GM21717 (cell line): ENCODE measurements around the gene POMGNT1.

ENCODE experiments used
- ATAC-seq: cut with Tn5 transposase; IDR thresholded peaks from one replicate; pipeline ENCODE4 v1.9.1; 2021; ENCODE audit warnings: mild to moderate bottlenecking, moderate library complexity; ENCODE audit not compliant: unreplicated experiment

POMGNT1 gene

DNA sequence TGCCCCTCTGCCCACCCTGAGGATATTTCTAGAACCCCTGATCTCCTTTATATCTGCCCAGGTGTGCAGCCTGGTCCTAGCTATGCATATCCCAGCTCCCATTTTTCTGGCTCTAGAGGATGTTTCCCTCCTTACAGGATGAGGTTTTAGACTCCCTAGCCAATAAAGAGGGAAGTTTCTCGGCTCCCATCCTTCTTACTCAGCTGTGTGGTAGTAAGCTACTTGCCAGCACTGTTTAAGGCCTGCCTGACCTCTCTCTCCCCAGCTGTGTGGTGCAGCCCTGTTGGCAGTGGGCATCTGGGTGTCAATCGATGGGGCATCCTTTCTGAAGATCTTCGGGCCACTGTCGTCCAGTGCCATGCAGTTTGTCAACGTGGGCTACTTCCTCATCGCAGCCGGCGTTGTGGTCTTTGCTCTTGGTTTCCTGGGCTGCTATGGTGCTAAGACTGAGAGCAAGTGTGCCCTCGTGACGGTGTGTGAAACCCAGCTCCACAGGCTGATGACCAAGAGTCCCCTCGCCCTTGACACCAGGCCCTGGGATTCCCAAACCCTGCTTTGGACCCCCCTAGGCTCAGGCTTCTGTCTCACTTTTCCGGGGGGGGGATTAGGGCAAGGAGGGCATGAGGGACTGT lies 14.2 kb downstream of the POMGNT1 start:
- no peak for ATAC-seq

DNA sequence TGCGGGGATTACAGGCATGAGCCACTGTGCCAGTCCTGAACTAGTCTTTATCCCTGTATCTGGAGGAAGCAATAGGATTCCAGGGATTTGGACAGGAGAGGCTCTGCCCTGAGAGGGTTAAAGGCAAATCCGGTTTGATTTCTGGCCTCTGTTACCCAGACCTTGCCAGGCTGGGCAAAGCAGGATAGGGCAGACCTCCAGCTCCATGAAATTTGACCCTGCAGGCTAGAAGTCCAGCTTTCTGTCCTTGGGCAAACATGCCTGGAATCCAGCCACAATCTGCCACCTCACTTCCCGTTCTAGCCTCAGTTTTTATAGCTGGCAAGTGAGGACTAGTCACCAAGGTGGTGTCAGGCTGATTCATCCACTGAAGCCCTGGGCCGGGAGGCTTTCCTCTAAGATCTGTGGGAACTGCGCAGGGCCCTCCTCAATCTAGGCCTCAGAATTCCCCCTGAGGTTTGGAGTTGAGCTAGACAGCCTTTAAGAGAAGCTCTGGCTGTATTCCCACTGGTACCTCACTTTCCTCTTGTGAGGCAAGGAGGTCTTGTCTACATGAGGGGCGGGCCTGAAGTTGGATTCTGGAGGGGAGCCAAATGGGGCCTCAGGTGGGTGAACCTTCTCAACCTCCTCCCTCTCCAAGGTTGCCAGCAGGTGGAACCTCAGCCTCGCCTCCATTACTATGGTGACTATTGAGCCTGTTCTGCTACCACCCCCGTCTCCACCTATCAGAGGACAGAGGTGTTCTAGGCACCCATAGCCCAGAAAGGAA lies 15.0 kb downstream of the POMGNT1 start:
- no peak for ATAC-seq

DNA sequence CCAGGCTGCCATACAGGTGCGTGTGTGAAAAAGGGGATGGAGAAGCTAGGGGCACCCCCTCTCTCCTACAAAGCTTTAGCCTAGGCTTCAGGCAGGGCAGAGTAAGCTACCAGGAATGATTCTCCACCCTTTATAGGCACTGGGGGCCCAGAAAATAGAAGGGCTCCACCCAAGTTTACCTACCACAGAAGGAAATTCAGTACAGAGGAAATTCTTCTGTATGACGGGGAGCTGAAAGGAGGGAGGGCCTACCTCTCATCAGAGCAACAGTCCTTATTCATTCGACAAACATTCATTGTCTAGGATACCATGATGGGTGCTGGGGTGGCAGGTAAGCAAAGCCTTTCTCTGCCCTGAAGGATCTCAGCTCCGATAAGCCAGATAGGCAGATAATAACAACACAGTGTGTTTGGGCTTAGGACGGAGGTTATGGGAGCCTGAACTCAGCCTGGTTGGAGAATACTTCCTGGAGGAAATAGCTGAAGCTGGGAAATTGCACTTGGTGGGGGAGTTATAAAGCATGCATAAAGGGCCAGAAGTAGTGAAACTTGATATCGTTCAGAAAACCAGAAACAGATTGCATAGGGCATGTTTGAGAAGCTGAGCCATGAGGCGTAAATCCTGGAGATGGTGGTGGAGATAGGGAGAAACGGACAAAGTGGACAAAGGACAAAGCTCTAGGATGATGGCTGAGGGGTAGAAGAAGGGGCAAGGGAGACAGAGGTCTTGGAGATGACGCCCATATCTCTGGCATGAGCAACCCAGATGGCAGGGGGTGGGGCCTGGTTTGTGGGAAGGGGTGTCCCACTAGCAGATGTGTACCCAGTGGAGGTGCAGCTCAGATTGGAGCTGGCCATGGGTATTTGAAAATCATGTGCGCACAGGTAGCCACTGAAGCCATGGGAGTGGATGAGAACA lies 16.6 kb downstream of the POMGNT1 start:
- no peak for ATAC-seq

DNA sequence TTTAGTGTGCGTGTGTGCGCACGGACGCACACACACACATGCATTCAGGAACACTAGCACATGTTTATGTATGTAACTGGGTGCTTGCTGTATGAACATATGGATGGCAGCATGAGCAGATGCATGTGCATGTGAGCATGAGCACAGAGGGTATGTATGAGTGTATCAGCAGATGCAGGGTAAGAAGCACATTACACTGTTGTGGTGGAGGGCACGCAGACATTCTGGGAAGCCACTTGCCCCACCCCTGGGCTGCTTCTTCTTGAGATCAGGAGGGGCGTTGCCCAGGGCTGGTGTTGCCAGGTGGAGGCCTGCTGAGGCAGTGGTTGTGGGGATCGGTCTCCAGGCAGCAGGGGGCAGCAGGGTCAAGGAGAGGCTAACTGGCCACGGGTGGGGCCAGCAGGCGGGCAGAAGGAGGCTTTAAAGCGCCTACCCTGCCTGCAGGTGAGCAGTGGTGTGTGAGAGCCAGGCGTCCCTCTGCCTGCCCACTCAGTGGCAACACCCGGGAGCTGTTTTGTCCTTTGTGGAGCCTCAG lies 18.1 kb downstream of the POMGNT1 start:
- ATAC-seq, result no peak

DNA sequence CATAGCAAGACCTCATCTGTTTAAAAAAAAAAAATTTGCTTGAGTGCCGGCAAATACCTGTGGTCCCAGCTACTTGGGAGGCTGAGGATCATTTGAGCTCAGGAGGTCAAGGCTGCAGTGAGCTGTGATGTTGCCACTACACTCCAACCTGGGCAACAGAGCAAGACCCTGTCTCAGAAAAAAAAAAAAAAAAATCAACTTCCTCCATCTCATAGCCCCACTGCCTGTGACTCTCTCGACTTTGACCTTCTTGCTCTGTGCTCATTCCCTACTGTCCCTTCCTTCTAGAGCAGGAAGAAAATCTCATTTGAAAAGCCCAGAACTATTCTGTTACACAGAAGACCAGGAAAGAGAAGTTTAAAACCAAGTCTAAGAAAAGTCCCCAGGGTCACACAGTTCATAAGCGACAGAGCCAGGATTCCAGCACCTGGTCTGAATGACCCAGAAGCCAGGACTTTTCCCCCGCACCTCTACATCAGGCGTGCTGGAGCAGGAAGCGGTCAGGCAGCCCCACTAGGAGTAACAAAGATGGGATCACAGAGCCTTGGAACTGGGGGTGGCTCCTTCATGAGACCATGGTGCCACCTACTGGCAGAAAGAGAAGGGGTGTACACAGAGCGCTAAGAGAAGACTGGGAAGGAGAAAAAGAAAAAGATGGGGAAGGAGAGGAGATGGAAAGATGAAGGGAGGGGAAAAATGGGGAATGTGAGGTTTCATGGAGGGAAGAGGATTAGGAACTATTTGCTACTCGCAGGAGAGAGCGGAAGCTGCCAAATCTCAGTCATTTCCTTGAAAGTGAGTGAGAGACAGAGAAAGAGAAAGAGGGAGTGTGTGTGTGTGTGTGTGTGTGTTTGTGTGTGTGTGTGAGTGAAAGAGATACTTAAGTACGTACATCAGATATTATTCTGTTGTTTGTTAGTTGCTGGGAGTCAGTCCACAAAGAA lies 18.8 kb downstream of the POMGNT1 start:
- ATAC-seq, result no peak

DNA sequence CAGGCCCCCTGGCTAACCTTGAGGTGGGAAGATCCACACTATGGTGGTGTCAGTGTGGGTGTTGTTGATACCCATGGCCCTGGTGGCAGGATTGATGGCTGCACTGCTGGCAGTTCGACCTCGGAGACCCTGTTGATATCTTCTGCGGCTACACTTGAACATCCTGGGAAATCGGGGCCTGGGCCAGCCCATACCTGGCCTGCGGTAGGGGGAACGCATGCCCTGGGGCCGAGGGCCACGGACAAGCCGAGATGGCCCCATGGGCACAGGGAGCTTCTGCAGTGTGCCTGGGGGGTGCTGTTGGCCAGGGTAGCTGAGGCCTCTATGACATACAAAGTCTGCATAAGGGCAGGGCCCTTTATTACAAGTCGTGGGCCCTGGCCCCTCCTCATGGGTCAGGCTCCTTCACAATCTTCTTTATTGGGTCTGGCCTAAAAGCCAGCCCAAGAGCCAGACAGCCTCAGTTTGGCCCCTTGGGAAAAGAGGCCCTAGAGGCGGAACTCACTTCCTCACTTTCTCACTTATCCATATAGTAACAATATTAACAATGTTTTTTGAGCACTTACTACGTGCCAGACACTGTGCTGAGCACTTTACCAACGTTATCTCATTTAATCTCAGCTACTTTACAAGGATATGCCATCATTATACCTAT lies 21.9 kb downstream of the POMGNT1 start, which contains the start of gene P3R3URF:
TSS of gene P3R3URF (minus strand) at position 278 of the 655 bp plus-strand sequence. CDS start at position 261, 17 bp downstream.
- ATAC-seq, result no peak

DNA sequence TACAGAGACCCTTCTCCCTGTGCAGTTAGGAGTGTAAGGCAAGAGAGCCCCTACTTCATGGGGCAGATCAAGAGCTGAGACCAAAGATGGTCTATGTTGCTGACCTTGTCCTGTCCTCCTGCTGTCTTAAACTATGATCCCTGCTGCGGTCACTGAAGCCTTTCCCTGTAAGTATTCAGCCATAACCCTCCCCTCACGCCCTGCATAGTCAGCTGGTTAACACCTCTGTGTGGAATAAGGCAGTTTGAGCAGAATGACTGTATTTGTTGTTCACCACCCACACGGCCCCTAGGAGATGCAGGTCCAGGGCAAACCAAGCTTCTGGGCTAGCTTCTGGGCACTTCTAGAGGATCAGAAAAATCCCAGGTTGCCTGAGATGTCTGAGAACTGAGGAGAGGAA lies 23.0 kb downstream of the POMGNT1 start:
- ATAC-seq, result no peak

DNA sequence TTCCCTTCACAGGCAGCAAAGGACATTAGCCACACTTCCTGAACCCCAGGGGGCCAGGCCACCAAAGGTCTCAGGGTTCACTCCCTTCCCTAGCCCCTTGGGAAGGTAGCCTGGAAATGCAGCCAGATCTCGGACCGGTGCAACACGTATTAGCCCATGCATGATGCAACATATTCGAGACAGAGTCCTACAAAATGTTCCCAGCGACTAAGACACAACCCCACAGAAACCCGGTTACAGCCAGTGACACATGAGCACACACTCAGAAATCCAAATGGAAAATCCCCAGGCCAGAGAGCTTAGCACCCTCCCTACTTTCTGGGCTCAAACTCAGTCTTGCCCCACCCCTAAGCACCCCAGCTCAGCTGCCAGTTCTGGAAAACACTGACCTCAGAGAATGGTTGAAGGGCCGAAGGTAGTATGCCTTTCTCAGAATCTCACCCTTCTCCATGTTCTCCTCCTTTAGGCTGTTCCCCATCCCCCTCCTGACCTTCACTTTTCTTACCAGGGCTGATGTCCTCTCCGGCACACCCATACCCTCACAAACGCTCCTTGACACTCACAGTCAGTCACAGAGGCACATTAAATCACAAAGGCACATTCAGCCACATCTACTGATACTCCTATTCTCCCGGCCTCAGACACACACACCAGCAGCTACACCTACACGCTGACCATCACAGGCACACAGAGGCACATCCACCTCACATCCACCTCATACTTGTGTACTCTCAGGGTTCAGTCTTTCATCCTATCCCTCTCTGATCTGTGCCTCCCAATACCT lies 23.6 kb downstream of the POMGNT1 start, which contains the start of gene TSPAN1:
TSS of gene TSPAN1 (plus strand) at position 640 of the 784 bp plus-strand sequence. CDS start 6,021 bp downstream, outside the sequence.
- ATAC-seq, result no peak

DNA sequence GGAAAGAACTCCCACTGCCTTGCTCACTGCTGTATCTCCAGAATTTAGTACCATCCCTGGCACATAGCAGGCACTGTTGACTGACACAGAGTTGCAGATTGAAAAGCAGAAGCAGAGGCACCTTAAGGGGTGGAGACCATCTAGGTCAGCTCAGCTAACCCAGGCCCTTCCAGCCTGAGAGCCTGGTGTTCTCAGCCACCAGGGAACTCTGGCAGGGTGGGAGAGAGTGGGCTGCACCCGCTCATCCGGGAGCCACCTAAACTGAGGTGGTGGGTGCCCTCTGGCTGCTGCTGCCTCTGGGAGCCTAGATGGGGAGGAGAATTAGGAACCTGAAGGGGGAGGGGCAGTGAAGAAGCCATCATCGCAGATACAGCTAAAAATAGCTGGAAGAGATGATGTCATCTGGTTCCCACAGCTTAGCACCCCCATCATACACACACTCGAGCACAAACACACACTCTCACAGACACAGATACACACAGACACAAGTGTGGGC lies 24.8 kb downstream of the POMGNT1 start:
- ATAC-seq, result no peak

DNA sequence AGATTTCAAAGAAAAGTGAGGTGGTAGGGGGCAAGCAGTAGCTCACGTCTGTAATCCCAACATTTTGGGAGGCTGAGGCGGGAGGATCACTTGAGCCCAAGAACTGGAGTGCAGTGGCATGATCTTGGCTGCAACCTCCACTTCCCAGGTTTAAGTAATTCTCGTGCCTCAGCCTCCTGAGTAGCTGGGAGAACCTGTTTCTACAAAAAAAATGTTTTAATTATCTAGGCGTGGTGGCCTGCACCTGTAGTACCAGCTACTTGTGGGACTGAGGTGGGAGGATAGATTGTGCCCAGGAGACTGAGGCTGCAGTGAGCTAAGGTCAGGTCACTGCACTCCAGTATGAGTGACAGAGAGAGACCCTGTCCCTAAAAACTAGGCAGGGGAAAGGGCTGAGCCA lies 25.9 kb downstream of the POMGNT1 start:
- no peak for ATAC-seq

DNA sequence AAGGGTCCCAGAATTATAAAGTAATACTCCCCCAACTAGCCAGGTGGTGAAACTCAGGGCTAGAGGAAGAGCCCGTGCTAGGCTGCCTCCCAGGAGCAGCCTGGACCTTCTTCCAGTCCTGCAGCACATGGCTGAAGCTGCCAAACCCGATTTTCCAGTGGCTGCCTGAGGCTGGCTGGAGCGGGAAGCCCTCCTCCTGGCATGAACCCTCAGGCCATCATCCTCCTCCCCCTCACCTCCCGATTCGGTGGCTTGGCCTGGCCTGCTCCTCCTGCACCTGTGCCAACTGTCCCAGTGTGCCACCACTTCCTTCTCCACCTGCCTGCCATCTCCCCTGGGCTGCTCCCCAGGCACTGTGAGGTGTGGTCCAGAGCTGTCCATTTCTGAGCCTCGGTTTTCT lies 26.4 kb downstream of the POMGNT1 start:
- no peak for ATAC-seq

DNA sequence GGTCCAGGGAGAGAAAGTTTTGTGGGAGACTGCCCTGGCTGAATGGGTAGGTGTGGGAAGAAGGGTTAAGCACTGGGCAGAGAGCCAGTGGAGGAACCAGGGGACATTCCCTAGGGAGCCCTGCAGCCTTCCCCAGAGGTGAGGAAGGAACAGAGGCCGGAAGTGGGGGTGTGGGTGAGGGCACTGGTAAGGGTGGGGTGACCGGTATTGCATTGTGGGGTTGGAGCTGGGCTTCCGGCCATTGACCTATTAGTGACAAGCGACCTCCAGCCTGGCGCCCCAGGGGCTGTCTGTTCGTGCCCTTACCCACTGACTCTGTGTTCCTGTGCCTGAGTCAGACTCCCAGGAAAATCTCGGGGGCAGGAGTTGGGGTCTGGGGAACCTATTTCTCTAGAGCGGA lies 26.9 kb downstream of the POMGNT1 start:
- no peak for ATAC-seq

DNA sequence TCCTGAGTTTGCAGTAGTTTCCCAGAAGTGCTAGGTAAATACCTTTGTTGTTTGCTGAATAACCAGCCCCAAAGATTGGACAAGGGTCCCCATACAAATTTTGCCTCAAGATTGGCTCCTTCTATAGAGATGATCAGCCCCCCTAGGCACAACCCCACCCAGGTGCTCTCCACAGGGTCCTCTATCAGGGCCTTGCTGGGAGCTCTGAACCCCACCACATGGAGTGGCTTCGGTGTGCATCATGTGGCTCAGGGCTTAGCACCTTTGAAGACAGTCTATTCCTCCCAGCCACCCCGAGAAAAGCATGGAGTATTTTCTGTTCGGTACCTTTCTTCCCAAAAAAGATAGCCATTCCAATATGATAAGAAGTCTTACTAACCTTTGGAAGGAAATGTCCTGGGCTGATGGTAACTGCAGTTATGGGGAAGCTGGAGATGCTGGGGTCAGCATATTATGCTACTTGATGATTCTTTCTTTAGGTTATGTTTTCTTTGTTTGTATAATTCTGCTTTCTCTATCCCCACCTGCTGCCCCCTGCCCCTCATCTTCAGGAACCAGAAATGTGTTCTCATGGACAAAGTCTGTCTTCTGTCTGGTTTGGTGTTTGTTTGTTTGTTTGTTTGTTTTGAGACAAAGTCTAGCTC lies 28.3 kb downstream of the POMGNT1 start:
- ATAC-seq, result no peak

DNA sequence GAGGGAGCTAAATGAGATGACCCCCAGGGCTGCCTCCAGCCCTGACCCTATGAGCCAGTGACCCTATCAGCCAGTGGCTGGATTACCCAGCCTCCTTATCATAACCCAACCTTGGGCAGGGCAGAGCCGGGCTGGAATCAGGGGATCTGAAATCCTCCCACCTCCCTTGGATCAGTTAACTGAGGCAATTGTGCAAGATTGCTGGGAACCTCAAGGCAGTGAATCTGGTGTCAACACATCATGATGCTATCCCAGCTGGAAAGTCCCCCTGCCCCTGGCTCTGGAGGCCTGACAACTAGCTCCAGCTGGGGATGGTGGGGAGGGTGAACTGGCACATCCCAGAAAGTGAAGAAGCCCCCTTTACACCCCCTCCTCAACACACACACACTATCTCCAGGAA lies 29.8 kb downstream of the POMGNT1 start:
- ATAC-seq, result no peak

DNA sequence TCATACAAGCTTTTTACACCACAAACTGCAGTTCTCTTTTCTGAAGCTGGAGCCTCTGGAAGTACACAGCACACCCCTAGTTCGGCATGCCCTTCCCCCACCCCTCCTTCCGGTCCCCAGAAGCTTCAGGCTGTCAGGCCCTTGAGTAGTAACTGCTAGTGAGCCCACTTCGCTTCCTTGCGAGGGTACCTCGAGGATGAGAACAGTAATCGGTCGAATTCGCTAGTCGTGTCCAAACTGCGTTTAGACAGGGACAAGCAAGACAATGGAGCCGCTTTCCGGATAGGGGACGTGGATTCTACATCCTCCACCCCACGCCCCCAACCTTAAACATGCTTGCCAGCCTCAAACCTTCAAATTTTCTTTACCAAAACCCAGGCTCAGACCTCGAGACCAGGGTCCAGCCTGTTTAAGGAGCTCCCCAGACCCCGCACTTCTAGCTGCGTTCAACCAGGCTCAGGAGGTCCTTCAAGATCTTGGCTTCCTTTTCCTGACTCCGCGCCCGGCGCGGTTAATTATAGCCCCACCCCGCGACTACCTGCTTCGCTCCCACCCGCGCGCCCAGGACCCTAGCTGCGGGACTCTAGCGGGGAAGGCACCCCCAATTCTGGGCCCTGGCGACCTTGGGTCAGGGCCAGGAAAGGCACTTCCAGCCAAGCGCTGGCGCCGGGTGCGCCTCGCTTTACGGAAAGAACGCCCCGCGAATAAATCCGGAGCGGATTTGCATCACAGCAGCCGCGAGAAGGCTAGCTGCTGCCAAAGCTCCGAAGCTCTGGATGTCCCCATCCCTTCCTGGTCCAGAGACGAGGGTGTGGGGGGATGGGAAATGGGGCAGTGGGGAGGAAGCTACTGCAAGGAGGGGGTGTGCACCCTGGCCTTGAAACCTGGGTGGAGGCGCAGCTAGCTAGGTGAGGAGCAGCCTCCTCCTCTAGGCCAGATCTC lies 31.4 kb downstream of the POMGNT1 start:
- ATAC-seq, result no peak

DNA sequence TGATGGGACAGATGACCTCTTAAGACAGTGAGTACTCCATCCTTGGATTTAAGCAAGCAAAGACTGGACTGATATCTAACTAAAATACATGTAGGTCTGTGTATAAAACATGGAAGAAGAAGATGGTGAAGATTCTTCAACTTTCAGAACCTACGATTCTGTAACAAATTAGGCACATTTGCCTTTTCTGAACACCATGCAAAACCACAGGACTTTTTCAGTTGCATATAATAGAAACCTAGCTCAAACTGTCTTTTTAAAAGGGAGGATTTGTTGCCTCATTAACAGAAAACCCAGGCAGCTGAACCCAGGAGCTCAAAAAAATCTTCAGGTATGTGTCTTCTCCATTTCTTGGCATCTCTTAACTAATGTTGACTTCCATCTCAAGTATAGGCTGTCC lies 38.0 kb downstream of the POMGNT1 start:
- no peak for ATAC-seq

DNA sequence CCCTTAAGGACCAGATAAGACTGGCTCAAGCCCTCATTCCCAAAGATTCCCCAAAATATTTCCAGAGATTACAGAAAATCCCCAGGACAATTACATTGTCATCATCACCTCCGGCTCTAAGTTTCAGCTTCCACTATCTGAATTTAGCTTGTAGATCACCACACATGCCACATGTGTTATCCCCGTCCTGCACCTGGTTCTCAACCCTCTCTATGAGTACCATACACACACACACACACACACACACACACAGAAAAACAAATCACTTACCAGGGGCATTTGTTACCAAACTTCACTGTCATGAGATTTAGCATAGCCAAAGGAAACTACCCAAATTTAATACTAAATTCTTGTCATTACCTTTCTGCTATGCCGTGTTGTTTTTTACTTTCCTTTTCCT lies 38.7 kb downstream of the POMGNT1 start:
- no peak for ATAC-seq
